Suppressor macrophage (primary cell): ENCODE results near the gene ABO.
"Not testable (repeated sequence)": the region's sequence is repeated elsewhere in the genome, so short reads cannot be mapped to it uniquely, and the experiment has no call there.

Experiments
- DNase-seq, 4 experiments: peaks; one replicate each; pipeline ENCODE4 v3.0.0-alpha.2; 2020 to 2022

Gene ABO

GRCh38 chr9:133286523-133286922 is 11.5 kb upstream of the ABO start:
- no peak for DNase-seq

DNA sequence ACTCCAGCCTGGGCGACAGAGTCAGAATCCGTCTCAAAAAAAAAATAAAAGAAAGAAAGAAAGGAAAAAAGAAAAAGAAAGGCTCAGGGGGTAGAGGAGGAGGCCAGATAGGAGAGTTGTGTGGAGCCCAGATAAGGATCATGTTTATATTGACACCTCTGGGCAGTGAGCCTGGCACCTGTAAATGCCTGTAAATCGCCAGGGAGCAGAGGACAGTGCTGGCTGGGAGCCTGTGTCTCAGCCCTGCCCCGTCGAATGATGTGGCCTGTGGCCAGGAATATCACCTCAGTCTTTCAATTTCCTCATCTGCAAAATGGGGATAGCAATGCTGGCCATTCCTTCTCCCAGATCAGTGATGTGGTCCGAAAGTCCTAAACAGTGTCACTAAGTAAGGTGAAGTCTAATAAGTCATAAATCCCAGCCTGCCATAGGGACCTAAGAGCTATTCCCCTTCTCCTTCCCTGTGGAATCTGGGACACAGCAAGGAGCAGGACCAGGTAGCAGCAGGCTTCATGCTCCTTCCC is 10.3 kb upstream of the ABO start:
- DNase-seq = no peak

GRCh38 chr9:133284362-133284761 is 9.4 kb upstream of the ABO start:
- DNase-seq = no peak

DNA sequence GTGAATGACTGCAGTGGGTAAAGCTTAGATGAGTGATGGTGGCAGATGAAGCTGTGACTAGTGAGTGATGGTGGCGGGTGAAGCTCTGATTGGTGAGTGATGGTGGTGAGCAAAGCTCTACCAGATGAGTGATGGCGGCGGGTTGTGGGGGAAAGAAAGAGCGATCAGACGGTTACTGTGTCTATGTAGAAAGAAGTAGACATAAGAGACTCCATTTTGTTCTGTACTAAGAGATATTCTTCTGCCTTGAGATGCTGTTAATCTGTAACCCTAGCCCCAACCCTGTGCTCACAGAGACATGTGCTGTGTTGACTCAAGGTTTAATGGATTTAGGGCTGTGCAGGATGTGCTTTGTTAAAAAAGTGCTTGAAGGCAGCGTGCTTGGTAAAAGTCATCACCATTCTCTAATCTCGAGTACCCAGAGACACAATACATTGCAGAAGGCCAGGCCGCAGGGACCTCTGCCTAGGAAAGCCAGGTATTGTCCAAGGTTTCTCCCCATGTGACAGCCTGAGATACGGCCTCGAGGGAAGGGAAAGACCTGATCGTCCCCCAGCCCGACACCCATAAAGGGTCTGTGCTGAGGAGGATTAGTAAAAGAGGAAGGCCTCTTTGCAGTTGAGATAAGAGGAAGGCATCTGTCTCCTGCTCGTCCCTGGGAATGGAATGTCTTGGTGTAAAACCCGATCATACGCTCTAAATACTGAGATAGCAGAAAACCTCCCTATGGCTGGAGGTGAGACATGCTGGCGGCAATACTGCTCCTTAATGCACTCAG is 8.4 kb upstream of the ABO start:
- DNase-seq = not testable (repeated sequence)

DNA sequence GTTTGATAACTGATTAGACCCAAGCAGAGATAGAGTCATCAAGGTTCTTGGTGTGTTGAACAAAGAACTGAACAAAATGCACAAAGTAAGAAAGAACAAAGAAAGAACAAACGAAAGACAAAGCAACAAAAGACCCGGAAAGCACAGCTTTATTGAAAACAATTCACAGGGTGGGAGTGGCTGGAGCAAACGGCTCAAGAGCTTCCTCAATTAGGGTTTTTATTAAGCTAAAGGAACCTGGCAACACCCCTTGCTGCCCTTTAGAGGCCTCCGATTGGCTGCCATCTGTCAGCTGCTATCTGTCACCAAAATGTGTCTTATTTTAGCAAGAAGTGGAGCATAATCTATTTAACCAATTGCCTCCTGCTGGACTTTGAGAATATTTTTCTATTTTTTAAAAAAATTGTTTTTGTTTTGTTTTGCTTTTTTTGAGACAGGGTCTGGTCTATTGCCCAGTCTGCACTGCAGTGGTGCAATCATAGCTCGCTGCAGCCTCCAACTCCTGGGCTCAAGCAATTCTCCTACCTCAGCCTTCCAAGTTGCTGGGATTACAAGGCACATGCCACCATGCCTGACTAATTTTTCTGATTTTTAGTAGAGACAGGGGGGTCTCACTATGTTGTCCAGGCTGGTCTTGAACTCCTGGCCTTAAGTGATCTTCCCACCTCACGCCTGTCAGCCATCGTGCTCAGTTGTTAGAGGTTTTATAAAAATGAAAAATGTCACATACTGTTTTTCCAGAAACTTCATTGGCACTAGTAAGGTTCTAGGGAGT is 7.7 kb upstream of the ABO start:
- peak in 3 of 4 experiments; percentile 16 to 57 (median 49) for DNase-seq

DNA sequence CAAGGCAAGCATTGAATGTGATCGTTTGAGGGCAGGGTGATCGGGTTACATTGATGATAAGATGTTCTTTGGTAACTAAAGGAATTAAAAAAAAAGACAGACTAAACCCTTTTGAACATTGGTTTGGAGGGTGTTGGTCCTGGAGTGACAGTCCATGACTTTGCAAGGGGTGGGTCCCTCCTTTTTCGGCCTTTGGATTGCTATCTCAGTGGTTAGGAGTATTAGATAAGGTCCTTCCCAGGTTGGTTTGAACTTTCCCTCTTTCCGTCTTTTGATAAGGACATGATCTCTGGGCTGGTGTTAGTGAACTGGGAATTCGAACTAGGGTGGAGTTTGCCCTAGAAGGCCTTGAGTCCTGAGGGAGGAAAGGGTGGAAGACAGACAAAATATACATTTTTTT is 5.4 kb upstream of the ABO start:
- no peak for DNase-seq

DNA sequence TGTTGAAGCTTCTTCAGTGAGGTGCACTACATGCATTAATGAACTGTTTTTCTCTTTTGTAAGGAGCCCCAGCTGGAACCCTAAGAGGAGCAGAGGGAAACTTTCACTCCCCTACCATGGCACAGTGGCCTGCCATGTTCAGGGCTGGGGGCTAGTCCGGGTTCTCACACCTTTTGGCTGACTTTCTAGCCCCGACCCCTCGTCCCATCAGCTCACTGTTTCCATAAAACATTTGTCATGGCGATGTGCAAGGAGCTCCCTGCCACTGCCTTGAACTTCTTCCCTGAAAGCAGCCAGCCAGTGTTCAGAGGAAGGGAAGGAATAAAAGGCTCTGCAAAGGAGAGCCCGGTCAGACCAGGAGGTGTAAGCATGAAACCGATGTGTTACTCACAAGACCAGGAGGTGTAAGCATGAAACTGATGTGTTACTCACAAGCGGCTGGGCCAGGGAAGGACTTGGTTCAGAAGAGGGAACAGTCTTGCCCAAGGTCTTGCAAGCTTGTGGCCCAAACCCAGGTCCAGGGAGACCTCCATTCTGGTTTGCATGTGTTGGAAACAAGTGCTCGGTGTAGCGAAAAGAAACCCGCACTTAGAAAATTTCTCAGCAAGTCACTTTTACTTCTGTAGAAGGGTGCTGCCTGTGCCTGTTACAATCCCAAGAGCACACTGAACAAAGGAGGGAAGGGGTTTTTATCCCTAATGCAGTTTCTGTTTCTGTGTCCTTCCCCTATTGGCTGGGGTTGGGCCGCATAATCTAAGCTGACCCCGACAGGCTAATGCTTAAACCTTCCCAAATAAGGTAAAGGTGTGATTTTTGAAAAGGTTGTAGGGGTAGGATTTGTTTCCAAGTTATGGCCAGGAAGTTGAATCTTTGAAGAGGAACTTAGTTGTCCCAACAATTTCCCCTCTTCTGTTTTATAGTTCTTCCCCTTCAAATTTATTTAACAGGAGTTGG is 3.4 kb upstream of the ABO start:
- DNase-seq = peak in 1 of 4 experiments; percentile 29

DNA sequence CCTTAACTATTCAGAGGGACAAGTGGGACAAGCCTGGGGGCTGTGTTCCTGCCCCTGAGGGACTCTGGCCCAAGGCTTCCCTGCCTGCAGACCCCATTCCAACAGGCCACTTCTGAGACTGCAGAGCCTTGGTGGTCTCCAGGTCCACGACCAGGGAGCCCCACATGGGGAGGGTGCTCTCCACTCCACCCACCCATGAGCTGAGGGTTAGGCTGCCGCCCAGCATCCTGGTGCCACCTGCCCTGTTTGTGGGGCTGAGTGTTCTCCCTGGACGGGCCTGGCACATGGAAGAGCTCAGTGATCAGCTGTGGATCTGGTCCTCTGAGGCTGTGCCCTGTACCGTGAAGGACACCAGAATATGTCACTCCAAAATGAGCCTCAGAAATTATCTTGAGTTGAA is 2.5 kb upstream of the ABO start:
- no peak for DNase-seq

GRCh38 chr9:133276923-133277322 is 1.9 kb upstream of the ABO start:
- DNase-seq = no peak

- DNase-seq = no peak
These were observed 1.2 kb upstream of the ABO start for GRCh38 chr9:133276001-133276884.

DNA sequence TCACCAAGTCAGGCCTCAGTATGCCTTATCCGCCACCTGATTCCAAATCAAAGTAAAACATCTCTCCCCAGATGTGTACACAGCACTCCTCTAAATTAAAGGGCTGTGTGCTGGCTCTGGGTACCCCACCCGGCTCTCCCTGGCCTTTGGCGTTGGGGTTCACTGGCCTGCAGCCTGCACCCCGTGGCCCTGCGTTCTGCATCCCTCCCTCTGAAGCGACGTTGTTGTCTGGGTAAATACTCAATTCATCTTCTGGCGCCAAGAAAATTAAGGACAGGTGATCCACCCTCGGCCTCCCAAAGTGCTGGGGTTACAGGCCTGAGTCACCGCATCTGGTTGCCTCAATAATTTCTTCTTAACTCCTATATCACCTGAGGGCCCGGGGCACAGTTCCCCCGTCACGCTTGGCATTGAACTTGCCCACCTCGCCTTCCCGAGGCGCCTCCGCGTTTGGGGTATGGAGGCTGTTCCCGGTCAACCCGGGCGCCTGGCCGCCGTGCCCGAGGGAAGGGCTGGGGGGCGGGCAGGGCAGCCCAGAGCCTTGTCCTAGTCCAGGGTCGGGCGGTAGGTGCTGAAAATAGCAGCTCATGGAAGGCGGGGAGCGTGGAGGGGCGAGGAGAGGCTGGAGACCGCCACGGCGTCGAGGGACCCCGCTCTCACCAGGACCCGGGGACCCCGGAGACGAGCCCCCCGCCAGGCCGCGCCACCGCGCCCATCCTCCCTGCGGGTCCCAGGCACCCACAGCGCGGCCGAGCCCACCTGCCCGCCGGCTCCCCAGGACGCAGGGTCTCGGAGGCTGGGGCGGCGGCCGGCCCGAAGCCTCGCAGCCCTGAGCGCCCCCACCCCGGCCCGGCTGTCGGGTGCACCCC is 531 bp downstream of the ABO start:
- DNase-seq = no peak

GRCh38 chr9:133273819-133274218 is 1.2 kb downstream of the ABO start:
- DNase-seq = no peak

GRCh38 chr9:133273098-133273497 is 1.9 kb downstream of the ABO start:
- DNase-seq = no peak

GRCh38 chr9:133269537-133270362 is 5.3 kb downstream of the ABO start:
- DNase-seq = no peak

DNA sequence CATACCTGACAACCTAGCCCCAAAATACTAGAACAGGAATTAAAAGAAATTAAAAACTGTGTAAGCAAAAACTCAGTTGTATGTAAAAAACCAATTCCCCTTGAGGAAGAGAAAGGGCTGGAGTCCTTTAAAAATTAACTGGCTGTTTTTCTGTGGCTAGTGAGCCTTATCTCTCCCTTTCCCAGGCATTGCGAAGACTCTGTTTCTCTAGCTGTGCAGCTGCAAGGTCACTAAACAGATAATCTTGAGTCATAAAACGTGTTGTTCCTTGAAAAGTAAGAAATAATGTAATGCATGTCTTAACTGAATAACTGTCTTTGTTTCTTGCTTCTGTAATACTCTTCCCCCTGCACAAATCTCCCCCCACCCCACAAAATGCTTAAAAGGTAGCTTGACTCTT is 5.9 kb downstream of the ABO start:
- DNase-seq = not testable (repeated sequence)

GRCh38 chr9:133268335-133269056 is 6.5 kb downstream of the ABO start:
- DNase-seq = no peak

DNA sequence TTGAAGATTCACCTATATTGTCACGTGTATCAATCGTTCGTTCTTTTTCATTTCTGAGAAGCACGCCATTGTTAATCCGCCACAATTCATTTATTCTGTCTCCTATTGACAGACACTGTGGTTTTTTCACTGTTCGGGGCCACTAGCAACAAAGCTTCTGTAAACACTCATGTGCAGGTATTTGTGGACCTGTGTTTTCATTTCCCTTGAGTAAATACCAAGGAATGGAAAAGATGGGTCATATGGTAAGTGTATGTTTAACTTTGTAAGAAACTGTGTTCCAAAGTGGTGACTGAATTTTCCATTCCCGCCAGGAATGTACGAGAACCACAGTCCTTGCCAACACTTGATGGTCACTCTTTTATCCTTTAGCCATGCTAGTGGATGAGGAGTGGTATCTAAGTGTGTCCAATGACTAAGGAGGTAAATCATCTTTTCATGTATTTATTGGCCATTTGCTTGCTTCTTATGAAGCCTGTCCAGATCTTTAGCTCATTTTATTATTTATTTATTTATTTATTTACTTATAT is 10.7 kb downstream of the ABO start:
- DNase-seq = no peak

DNA sequence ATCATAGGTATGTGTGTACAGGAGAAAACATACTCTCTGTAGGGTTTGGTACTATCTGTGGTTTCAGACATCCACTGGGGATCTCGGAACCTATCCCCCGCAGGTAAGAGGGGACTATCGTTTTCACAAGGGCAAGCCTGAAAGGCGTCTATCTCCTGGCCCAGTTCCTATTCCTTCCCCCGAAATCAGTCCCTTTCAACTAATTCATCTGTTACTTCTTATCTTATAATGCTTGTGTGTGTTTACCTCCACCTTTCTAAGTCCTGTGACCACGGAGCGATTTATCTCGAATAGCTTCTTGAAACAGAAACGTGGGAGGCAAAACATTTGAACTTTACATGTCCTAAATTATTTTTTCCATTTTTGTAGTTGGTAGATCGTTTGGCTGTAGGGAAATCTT is 11.4 kb downstream of the ABO start:
- no peak for DNase-seq

- DNase-seq = no peak
These were observed 12.8 kb downstream of the ABO start for GRCh38 chr9:133262226-133262625.
